GM18519 (cell line): Measurements from ENCODE around the gene FILIP1L.

Experiments used
- ATAC-seq: cut with Tn5 transposase; IDR thresholded peaks from one replicate; pipeline ENCODE4 v1.9.1; 2021; ENCODE audit warnings: mild to moderate bottlenecking, moderate library complexity; ENCODE audit not compliant: unreplicated experiment, low FRiP score

Gene FILIP1L

DNA sequence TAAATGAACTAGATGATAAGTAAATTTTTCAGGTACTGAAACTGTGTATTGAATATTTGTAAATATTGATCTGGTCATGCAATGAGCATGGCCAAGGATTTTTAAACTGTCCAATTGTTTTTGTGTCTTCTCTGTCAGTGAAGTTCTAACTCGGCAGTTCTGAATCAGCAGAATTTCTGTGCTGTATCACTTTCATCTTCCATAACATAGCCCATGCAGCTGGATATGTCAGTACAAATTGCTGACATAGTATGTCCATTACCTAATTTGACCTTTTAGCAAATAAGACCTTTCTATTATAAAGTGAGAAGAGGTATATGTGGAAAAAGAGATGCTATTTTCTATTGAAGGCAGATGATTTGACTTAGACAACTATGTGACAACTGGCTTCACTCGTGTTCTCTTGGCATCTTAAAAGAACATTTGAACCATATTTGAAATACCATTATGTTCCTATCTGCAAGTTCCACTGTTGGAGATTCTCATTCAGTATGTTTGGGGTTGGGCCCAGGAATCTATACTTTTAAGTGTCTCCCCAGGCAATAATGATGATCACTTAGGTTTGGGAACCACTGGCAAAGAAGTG, 206.2 kb downstream of the FILIP1L start:
- no peak for ATAC-seq

DNA sequence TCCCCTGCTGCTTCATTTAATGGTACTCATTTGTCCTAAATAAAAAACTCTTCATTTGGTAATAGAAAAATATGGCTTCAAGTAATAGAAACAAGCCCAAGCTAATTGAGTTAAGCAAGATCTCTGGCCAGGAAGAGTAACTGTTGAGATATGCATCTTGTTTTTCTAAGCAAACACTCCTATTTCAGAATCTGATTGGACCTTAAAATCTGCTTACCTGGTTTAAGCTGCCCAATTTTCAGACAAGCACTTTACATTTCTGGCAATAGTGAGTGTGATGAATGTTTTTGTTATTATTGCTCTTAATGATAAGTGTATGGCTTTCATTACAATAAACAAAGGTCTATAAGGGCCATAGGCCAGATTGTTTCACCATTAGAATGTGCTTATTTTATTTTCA, 210.4 kb downstream of the FILIP1L start:
- no peak for ATAC-seq

DNA sequence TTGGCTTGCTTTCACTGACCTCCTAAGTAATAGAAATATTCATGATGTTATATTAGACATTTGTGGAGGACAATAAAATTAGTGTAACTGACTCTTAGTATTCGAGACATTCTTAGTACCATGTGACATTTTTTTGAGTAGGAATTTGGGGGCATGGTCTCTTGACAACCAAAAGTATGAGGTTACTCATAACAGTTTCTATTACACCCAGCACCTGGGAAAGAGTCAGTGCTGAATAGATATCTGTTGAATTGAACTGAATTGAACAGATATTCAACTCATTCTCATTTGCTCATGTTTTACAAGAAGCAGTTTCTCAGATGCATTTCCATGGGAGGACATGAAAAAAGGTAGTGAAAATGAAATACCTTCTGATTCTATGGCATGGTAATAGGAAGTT, 212.2 kb downstream of the FILIP1L start:
- ATAC-seq = no peak

DNA sequence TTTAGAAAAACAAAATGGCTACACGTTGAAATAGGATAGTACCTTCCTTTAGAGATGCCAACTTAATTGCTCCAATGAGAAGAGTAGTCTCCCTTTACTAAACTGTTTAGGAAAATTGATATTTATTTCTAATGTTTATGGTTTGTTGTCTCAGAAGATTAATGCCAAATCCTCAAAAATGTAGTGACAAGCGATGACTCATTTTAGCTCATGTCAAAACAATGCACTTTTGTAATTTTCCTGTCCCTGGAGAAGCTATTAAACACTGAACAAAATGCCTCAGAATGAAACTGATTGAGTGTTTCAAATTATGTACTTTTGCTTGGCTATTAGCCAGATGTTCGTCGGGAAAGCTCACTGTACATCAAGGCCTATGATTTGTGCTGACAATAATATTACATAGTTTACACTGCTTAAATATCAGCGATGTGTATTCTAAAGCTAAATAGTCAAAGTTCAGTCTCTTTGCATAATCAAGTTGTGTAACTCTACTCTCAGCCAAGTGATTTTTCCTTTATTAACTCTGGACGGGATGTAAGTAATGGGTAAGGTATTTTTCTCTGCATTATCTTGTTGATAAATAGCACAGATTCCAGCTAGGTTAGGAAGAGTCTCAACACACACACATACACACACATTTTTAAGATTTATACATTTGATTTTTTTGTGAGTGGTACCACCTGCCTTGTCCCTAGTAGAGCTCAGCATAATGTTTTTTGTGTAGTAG, 212.9 kb downstream of the FILIP1L start:
- ATAC-seq = no peak

DNA sequence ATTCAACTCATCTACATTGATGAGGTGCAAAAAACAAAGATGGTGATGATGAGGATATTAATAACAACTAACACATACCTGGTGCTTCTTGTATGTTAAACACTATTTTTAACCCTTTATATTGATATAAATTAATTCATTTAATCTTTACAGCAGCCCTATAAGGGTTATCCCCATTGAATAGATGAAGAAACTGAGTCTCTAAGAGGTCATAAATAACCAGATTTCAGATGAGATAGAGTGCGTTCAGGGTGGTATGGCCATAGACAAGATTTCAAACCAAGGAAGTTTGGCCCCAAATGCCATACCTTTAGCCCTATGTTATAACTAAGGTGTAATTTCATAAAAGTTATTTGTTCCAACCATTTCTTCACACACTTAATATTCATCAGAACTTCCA, 214.1 kb downstream of the FILIP1L start:
- ATAC-seq = no peak

DNA sequence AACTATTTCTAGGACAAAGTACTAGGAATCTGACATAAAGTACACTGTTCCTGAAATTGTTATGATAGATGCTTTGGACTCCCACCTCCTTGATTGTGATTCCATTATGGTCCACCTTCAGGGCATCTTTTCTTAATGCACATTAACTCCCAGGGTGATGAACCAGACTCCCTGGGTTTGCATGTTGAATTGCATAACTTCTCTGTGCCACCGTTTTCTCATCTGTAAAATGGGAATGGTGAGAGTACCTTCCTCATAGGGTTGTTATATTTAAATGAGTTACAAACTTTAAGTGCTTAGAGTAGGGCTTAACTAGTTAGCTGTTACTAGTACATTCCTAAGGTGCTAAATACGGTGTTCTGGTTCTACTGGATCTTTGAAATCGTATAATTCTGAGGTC, 214.7 kb downstream of the FILIP1L start:
- no peak for ATAC-seq

DNA sequence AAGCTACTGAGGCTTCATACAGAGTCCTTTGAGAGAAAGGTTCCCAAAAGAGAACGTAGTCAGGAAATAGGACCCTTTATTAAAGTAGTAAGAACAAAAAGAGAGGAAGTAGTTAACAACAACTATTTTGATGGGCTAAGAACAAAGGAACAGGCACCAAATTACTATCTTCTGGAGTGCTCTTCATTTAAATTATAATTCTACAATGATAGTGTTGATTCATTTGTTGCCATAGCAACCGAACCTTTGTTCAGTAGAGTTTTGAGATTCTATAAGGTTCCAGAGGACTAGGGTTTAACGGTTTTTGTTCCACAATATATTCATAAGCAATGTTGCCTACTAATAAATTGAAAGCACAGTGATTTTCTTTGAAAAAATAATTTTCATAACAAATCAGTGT, 217.8 kb downstream of the FILIP1L start:
- no peak for ATAC-seq

DNA sequence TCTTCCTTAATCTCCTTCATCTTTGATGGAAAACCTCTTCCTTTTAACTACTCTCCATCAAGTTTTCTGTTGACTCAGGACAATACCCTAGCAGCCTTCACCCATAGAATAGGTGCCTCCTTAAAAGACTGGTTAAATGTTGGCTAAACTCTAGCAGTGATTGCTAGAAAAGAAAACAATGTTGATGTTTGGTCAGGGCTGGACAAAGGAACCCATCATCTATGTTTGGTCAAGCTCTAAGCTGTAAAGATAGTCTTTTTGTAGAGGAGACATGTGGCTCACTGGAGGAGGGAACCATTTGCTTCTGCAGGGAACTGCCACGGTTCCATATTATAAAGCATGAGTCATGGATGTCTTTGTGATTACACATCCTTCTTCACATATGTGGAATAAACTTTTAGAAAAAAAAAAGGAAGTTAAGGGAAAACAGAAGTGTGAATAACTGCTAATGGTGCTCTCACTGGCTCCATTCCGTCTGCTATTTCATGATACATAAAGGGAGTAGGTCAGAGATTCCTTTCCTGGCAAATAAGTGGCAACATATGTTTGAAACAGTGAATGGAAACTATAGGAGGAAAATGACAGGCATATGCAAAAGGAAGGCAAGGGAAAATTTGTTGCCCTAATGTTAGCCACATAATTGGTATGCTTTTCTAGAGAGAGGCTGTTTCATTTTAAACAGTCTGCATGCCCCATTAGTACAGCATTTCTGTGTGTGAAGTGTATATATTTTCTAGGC, 218.4 kb downstream of the FILIP1L start:
- no peak for ATAC-seq

DNA sequence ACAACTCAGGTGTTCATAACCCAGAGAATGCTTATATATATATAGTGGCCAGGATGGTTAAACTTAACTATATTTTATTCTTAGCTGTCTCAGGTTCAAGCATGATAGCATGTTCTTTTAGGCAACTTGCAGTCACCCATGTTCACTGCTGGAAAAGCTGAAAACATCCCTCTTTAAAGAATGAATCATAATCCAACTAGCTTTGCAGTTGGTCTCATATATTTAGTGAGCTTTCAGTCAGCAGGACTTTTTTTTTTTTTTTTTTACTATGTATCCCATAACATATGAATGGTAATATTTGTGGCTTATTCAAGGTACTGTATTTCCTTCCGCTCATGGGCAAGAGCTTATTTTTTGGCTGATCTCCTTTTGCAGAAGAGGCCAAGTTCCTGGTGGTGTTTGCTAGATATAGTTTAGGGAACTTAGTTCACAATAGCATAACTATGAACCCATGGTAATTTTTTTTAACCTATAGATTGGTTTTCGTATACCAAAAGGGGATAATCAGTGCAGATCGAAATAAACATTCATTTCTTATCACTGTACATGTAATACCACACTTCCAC, 219.1 kb downstream of the FILIP1L start:
- ATAC-seq = no peak

DNA sequence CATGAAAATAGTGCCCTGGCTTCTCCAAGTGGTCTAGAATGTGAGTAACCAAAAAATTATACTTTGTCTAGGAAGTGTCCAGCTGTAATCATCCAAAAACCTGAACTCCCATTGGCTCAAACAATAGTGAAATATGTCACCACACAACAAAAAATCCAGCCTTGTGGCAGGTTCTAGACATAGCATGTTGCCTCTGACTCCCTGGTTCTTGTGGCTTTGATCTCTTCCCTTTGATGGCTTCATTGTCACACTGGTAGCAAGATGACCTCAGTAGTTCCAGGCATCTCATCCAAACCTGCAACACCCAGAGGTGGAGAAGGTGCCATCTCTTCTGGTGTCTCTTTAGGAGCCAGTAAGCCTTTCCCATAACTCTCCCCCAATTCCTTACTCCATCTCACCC, 222.0 kb downstream of the FILIP1L start:
- ATAC-seq = no peak

DNA sequence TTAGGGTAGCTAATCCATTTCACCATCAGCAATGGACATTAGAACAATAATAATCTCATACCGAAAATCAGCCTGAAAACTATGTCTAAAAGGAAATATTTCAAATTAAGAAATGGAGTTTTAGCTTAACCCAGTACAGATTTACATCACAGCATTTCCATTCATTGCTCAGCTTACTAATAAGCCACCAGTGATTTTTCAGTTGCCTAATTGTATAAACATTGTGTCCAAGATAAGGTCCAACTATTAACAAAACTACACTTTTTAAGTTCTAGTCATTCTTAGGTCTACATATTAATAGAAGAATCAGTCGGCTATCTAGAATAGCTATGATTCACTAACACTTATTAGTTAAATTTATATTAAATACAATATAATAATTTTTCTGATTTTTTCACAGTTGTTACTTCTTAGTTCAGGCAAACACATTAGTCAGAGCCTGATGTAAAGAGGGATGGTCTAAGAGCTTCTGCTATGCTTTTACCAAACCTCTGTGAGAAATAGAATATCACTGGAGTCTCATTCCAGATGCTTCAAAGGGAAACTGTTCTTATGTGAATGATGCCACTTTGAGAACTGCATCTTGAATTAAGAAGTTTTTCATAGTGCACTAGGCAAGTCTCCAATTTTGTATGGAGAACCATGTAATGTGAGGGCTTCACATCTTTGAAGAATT, 222.6 kb downstream of the FILIP1L start:
- no peak for ATAC-seq

DNA sequence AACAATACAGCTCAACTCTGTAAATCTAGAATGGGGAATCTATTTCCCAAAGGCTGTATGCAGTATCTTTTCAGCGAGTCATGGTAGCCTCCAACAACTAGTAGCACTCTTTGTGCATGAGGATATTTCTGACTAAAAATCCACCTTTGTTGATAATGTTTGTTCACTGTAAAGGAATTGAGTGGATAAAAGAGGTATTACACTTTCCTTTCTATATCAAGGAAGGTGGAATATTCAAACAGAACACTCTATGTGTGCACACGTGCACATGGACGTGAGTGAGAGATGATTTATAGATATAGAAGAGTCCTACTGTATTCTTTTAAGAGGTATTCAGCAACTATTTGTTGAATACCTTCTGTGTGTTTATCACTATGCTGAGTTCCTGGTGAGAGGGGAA, 228.4 kb downstream of the FILIP1L start:
- no peak for ATAC-seq

DNA sequence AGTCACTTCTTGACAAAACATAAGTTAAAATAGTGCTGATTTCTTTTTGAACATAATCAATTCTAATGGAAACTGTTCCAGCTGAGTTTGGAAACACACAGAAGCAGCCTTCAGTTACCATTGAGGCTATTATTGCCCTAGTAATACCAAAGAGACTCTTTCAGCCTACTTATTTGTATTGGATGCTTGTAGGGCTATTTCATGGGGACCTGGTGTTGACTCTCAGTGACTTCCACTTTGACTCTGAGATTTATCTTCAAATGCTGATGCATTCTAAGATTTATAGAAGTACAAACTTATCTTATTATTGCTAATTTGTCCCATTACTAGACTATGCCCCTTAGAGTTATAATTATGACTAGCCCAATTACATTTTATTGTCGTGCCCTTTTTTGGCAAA, 229.2 kb downstream of the FILIP1L start:
- ATAC-seq = no peak

DNA sequence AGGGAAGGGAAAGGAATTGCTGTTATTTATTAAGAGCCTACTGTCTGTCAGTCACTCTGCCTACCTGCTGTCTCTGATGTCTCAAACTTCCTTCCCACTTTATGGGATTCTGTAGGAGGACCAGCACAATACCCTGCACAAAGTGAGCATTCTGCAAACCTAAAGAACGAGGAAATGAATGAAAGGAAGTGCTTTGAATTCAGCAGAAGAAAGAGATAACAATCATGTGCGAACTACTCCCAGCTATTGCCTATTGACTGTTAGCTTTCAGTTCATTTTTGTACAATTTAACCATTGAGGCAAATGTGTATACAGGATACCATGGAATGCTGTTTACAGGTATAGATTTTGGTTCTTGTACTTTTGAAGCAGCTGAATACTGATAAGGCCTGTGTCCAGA, 229.8 kb downstream of the FILIP1L start:
- no peak for ATAC-seq

DNA sequence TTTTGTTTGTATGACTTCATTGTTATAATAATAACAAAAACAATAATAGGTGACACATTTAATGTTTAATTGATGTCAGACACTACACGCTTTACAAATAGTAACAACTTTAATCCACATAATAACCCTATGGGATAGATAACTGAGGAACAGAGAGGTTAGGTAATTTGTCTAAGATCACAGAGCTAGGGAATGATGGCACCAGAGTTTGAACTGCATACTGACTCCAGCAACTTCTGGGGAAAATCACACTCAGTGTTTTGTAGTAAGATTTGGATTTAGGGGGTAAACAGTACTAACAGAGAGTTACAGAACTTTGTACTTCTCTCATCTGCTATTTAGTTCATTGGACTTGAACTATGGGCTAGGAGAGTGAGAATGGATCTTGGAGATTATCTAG, 230.6 kb downstream of the FILIP1L start:
- ATAC-seq = no peak

DNA sequence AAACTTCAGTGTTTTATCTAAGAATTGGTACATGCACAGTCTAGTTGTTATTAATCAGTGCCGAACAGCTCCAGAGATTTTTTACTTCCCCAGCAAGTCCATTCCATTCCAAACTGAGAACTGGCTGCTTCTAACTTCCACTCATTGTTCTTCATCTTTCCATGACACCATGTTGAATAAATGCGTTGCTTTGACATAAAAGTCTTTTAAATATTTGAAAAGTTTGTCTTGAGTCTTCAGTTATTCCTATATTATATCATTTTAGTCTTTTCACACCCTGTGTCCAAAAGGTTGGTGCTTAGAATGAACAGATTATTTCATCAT, 231.2 kb downstream of the FILIP1L start:
- no peak for ATAC-seq

DNA sequence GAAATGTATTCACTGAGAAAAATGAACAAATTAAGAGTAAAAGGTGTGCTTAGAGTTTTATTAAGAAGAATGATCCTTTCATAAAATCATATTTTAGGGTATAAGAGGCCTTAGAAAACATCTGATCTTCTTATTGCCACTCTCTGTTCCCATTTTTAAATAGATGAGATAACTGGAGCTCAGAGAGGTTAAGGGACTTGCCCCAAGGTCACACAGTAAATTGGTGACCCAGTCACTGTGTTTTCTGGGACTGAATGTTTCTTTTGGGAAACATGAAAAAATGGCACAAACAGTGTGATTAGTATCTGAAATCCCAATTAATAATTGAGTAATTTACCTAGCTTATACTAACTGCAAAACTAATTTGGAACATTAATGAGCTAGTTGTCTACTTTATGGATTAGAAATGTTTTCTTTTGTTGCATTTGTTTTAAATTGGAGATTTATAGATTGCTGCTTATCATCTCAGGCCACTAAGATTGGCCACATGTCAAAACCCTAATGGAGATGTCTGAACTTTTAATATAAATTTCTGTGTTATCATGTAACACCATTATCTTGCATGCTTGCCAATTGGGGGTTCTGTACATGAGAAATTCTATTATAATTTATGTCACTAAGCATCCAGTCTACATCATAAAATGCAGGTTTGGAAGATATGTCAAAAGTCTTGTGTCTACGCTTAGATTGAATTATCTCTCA, 231.7 kb downstream of the FILIP1L start:
- no peak for ATAC-seq

DNA sequence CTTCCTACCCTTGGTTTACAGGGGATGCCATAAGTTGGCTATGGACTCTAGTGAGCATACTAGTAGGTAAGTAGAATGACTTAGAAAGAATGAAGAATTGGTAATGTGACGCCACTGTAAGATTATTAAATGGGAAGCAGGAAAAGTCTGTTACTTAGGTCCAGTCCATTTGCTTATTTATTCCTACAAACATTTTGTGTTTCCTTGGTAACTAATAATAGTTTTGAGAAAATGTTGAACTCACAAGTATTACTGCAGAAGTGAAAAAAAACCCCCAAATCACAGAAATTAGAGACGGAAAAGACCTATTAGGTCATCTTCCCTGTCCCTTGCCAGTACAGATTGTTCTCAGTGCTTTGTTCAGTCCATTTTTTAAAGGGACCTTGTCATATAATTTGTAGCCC, 233.2 kb downstream of the FILIP1L start:
- ATAC-seq = no peak

DNA sequence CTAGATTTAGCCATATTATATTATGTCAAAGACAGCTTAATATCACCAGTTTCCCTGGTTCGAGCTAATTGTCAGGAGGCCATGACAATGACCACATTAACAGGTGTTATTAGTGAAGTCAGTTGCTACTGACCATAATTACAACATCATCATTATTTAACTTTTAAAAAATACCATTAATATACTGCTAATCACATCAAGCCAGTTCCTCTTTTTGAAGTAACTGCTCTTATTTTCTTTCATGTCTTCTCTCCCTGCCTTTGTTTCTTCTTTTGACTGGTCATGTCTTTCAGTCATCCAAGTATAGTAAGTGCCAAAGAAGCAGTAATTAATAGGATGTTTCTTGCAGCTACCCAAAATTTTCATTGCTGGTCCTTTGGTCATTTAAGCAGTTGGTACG, 235.0 kb downstream of the FILIP1L start:
- no peak for ATAC-seq

DNA sequence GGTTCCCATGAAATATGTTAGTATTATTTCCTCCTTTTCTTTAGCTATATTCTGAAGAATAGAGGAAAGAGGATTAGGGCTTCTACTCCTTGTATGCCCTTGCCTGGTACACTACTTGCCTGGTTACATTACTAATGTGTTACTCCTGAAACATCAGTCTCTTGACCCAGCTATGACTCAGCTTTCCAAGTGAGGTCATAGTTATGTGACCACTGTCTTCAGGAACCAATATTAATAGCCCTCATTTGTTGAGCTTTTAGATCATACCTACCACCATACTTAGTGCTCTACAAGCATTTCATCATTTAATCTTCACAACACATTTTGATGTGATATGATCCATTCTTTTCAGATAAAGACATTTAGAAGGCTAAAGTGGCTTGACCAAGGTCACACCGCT, 236.3 kb downstream of the FILIP1L start:
- ATAC-seq = peak; percentile 39
